Heart right ventricle (tissue), 16 donors: ENCODE measurements around the gene TNFRSF1B. TPM values are rescaled to one million over a fixed set of nuclear protein-coding genes. Genes with fewer than 3 reads are reported as not detected.
A peak's percentile ranks its signal among the peaks of the same experiment; 100 is the strongest.

Experiments
- ATAC-seq, 8 donors: fragments of 200-7000 bp; cut with Tn5 transposase; one replicate each; pipeline ENCODE4 v1.9.1; 2020; ENCODE audit warnings: mild to moderate bottlenecking in 8 of 8, moderate library complexity in 8 of 8, moderate number of reproducible peaks in 1 of 8
- DNase-seq, 2 donors: peaks; one replicate each; pipeline ENCODE4 v3.0.0-alpha.2; 2020
- H3K27ac ChIP-seq, 10 donors: fragments of 200-600 bp; sonication (generic) in 2 of 10; one replicate each; pipeline versions ENCODE4 v1.5.0 to v1.8.0; 2020 to 2022; ENCODE audit warnings: mild to moderate bottlenecking in 3 of 10
- H3K27me3 ChIP-seq, 7 donors: fragments of 200-600 bp; one replicate each; pipeline ENCODE4 v1.8.0; 2021 to 2022; ENCODE audit warnings: mild to moderate bottlenecking in 2 of 7
- H3K36me3 ChIP-seq, 9 donors: fragments of 200-600 bp; sonication (generic) in 1 of 9; one replicate each; pipeline versions ENCODE4 v1.5.0 to v1.8.0; 2020 to 2022; ENCODE audit warnings: mild to moderate bottlenecking in 2 of 9
- H3K4me1 ChIP-seq, 9 donors: fragments of 200-600 bp; sonication (generic) in 1 of 9; one replicate each; pipeline versions ENCODE4 v1.5.0 to v1.8.0; 2020 to 2022; ENCODE audit warnings: mild to moderate bottlenecking in 4 of 9
- H3K4me3 ChIP-seq, 10 donors: fragments of 200-600 bp; sonication (generic) in 2 of 10; one replicate each; pipeline versions ENCODE4 v1.5.0 to v1.8.0; 2020 to 2022; ENCODE audit warnings: mild to moderate bottlenecking in 7 of 10, moderate library complexity in 2 of 10
- H3K9me3 ChIP-seq, 11 donors: fragments of 200-600 bp in 10 of 11; sonication (generic) in 2 of 11; one replicate each; pipeline versions ENCODE4 v1.5.0 to v1.8.0; 2013 to 2022; ENCODE audit warnings: mild to moderate bottlenecking in 2 of 11, control low read depth in 1 of 11, moderate library complexity in 1 of 11
- WGBS, 2 donors: extraction: QIAGEN DNeasy Blood & Tissue Kit; methylation state at CpG; one replicate each; pipeline ENCODE4 v1.1.7; 2013; ENCODE audit warnings: inconsistent platforms in 1 of 2; 5-methylcytosine and 5-hydroxymethylcytosine counted together
- intact Hi-C, 10 donors: fragments of 100-400 bp; cut with DNase I; formaldehyde crosslinking; loops; one replicate each; pipeline versions ENCODE4 v1.11.1 to v1.14.2; 2022
- polyA plus RNA-seq, 2 donors: library from polyadenylated mRNA; stranded (reverse); fragments of 200-250 nt; gene quantifications; one replicate each; pipeline ENCODE4 v1.2.3, GENCODE V29; 2013
- total RNA-seq, 10 donors: library from RNA; stranded (reverse); fragmentation: NEBNext Ultra II Directional in 3 of 10; extraction: Animal tissue kit (Norgen Biotek cat#: 25700) in 3 of 10; gene quantifications; one replicate each; pipeline versions ENCODE4 v1.2.1 to v1.2.4, GENCODE V29; 2021 to 2023
- TF ChIP-seq, protein P1 (sequence below), 9 donors: fragments of 200-600 bp; sonication (generic) in 2 of 9; IDR thresholded peaks; one replicate each; pipeline versions ENCODE4 v1.5.0 to v1.8.0; 2021 to 2022; ENCODE audit warnings: antibody characterized with exemption in 9 of 9, mild to moderate bottlenecking in 5 of 9, moderate library complexity in 1 of 9
- donor health status: Arrhythmogenic right ventricular cardiomyopathy.
- donor health status: ischemic (EF 13 %, LVEDD 7.1; RV severe dilation, severe dysfunction).
- donor health status: healthy with polysubstance abuse.
- donor health status: DM: no; HTN: yes; CAD: no.
- donor health status: DM: no; HTN: no; CAD: no.
- donor health status: ischemic (EF 25% LVEDD 6.9; RV normal size, moderate dysfunction).
- donor health status: ischemic (EF 25% LVEDD 5.7; RV mildly dilated, moderate dysfunction).
- donor health status: healthy.
- donor health status: DM: yes; HTN: yes; CAD: no.
- donor health status: Ischemic cardiomyopathy.
- donor health status: ischemic (EF 35%, LVEDD 5.7; RV mildly dilated, moderate dysfunction).
- donor health status: nonischemic (EF 11% LVEDD 7.7; RV severe dilation, severe dysfunction).
- donor health status: DM: yes; HTN: yes; CAD: no.
- donor health status: PGD.
- donor health status: ischemic (EF 29% LVEDD 5.4; RV normal size, mild dysfunction).
- donor health status: nonischemic (EF 23%, LVEDD 6.1; RV moderate dilation, normal function).

TNFRSF1B gene
- total and polyA plus RNA-seq, 12 donors, result 8.0 to 55.4 (median 15.2) TPM

DNA sequence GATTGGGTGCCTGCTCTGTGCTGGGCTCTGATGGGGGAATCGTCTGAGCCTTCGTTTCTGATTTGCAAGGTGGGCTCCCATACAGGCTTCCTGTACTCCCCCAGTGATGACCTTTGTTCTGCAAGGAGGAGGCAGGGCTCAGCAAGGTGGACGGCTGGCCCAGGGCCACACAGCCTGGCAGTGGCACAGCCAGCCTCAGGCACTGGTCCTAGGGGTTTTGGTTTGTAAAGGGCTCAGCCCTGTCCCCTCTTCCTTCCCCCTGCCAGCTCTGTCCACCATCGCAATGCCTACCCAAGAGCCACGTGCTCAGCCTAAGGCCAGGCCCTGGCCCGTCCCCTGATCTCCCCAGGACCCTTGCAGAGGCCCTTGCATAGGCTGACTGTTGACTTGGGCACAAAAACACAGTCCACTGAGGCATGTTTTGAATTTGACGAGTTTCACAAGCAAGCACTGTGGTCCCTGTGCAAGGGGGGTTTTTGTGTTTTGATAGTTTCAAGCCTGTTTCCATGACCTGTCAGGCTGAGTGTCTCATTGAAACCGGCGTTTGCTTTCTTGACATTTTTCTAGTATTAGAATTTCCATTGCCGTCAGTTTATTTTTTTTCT, 39.5 kb upstream of the TNFRSF1B start:
- intact Hi-C loops, result loop anchor here in 4 of 10 donors (5.0 kb wide), 2 partner anchors 35 to 40 kb away; partner anchors contain the start of gene TNFRSF1B (in 2 of the 4)
- Histone ChIP-seq H3K4me3 (no peak overlapping the region), H3K36me3 (no peaks in the 10 kb centered on the region), H3K9me3 (no peaks in the 10 kb centered on the region), H3K27me3 (peaks cover 0 to 14% (median 0%) of the 10 kb centered on the region in 7 donors), H3K4me1 (peaks cover 9 to 51% (median 28%) of the 10 kb centered on the region in 9 donors), H3K27ac (peak overlapping the region in 1 of 10 donors; percentile 75)
- ATAC-seq, result no peak
- TF ChIP-seq, protein P1, sequence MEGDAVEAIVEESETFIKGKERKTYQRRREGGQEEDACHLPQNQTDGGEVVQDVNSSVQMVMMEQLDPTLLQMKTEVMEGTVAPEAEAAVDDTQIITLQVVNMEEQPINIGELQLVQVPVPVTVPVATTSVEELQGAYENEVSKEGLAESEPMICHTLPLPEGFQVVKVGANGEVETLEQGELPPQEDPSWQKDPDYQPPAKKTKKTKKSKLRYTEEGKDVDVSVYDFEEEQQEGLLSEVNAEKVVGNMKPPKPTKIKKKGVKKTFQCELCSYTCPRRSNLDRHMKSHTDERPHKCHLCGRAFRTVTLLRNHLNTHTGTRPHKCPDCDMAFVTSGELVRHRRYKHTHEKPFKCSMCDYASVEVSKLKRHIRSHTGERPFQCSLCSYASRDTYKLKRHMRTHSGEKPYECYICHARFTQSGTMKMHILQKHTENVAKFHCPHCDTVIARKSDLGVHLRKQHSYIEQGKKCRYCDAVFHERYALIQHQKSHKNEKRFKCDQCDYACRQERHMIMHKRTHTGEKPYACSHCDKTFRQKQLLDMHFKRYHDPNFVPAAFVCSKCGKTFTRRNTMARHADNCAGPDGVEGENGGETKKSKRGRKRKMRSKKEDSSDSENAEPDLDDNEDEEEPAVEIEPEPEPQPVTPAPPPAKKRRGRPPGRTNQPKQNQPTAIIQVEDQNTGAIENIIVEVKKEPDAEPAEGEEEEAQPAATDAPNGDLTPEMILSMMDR (IDR thresholded peaks at IDR 0.05), result no peak
- 92 to 94% methylated on average over 10 of the region's 10 CpGs for whole genome bisulfite sequencing, 2 donors
- no peak for DNase-seq

DNA sequence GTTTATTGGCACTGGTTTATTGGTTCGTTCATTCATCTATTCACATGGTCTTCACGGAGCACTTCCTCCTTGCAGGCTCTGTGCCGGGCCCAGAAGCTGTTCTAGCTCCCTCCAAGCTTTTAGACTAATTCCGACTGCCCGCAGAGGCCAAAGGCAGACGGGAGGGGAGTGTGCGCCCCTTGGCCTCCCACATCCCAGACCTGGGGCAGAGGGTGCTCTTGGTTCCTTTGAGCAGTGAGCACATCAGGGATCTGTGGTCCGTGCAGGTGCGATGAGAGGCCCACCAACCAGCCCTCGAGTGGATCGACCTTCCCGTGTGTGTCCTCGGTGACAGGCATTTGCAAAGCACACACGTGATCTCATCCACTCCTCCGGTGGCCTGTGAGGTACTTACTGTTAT, 38.7 kb upstream of the TNFRSF1B start:
- DNase-seq, result no peak
- Histone ChIP-seq H3K36me3 (no peaks in the 10 kb centered on the region), H3K9me3 (no peaks in the 10 kb centered on the region), H3K4me3 (no peak overlapping the region), H3K27me3 (peaks cover 0 to 12% (median 0%) of the 10 kb centered on the region in 7 donors), H3K27ac (peak overlapping the region in 1 of 10 donors; percentile 10), H3K4me1 (peaks cover 9 to 59% (median 36%) of the 10 kb centered on the region in 9 donors)
- intact Hi-C loops, result loop anchor here in 4 of 10 donors (5.0 kb wide), 2 partner anchors 34 to 39 kb away; partner anchors contain the start of gene TNFRSF1B (in 2 of the 4)
- 88 to 93% methylated on average over 15 of the region's 15 CpGs for WGBS, 2 donors
- TF ChIP-seq, protein P1 (IDR thresholded peaks at IDR 0.05), result no peak
- ATAC-seq, result no peak

DNA sequence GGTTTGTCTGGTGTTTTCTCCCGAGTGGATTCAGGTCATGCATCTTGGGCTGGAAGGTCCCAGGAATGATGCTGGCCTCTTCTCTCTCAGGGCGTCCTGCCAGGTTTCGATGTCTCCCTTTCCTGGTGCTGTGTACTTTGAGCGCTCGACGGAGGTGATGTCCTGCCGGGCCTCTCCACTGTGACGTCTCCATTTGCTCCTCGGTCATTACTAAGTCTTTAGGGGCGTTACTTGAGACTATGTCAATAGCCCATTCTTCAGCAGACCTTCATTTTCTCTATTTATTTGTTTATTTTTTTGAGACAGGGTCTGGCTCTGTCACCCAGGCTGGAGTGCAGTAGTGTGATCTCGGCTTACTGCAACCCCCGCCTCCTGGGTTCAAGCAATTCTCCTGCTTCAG, 37.2 kb upstream of the TNFRSF1B start:
- intact Hi-C loops, result loop anchor here in 4 of 10 donors (5.0 kb wide), 3 partner anchors 33 to 53 kb away; partner anchors contain the start of gene TNFRSF1B (in 2 of the 4)
- no peak for DNase-seq
- Histone ChIP-seq H3K4me3 (no peak overlapping the region), H3K27me3 (no peaks in the 10 kb centered on the region), H3K9me3 (no peaks in the 10 kb centered on the region), H3K36me3 (no peaks in the 10 kb centered on the region), H3K27ac (no peak overlapping the region), H3K4me1 (peaks cover 9 to 66% (median 44%) of the 10 kb centered on the region in 9 donors)
- 78 to 80% methylated on average over 12 of the region's 12 CpGs for WGBS, 2 donors
- no peak for ATAC-seq
- TF ChIP-seq, protein P1 (IDR thresholded peaks at IDR 0.05), result no peak

DNA sequence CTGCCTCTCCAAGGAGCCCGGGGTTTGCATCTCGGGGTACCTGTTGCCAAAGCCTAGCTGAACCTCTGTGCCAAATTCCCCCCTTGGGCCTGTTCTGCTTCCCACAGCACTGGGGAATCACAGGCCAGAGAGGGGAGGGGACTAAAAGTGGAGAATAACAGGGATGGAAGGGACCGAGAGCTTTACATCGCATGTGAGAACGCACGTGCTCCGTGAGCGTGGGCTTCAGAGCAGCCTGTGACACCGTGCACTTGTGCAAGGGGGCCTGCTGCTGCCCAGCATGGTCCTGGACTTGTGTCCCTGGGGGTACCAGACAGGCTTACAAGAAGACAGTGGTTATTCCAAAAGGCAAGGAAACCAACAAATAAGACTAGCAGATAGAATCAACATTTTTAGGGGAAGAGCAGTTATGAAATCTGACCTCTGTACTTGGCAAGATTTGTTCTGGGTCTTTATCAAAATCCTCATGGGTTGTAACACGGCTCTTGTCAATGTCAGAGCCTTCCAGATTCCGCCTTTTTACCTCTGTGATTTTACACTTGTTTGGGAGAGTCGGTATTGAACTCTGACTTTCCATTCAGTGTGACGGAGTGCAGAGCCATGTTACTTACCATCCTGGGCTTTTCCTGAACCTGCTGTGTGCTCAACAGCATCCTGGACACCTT, 36.2 kb upstream of the TNFRSF1B start:
- Histone ChIP-seq H3K36me3 (no peaks in the 10 kb centered on the region), H3K4me1 (peaks cover 5 to 60% (median 40%) of the 10 kb centered on the region in 9 donors), H3K27ac (peak overlapping the region in 2 of 10 donors; percentile 0 to 86), H3K27me3 (no peaks in the 10 kb centered on the region), H3K9me3 (no peaks in the 10 kb centered on the region), H3K4me3 (no peak overlapping the region)
- TF ChIP-seq, protein P1 (IDR thresholded peaks at IDR 0.05), result no peak
- 79 to 84% methylated on average over 13 of the region's 13 CpGs for WGBS, 2 donors
- ATAC-seq (no peak), DNase-seq (no peak)
- intact Hi-C loops, result loop anchor here in 1 of 10 donors (5.0 kb wide), 1 partner anchor 52 kb away; no protein-coding TSS in a partner anchor
